MCF 10A (cell line): Measurements from ENCODE around the gene CBX4. TPM values are rescaled to one million over a fixed set of nuclear protein-coding genes. Genes with fewer than 3 reads are reported as not detected.

Experiments
- BruUV-seq: library from RNA; stranded (reverse); fragments of 400-500 nt; replicated peaks from 2 replicates; lab custom pipeline; 2021; lab: Mats Ljungman, UMichigan
- CTCF ChIA-PET: fragments of 300-600 bp; sonication (Branson Sonifier 250); formaldehyde crosslinking; extraction: SDS; loops from one replicate; lab custom pipeline; 2021; ENCODE audit warnings: antibody characterized with exemption, inconsistent platforms; lab: Yijun Ruan, JAX
- POLR2A ChIA-PET: fragments of 300-600, 350-650 bp; sonication (Branson Sonifier 250); formaldehyde crosslinking; extraction: SDS; loops from one replicate; lab custom pipeline; 2020; ENCODE audit warnings: antibody characterized with exemption, inconsistent platforms; lab: Yijun Ruan, JAX
- DNase-seq: peaks from one replicate; pipeline ENCODE4 v3.0.0-alpha.2; 2018; ENCODE audit not compliant: unreplicated experiment
- H3K27ac Mint-ChIP-seq: one replicate; pipeline ENCODE4 v1.8.0; 2022; ENCODE audit warnings: mild to moderate bottlenecking, low read depth, mixed read lengths; ENCODE audit not compliant: unreplicated experiment
- H3K27me3 Mint-ChIP-seq: one replicate; pipeline ENCODE4 v1.8.0; 2022; ENCODE audit warnings: mixed read lengths; ENCODE audit not compliant: insufficient read depth, unreplicated experiment
- H3K36me3 Mint-ChIP-seq: one replicate; pipeline ENCODE4 v1.8.0; 2022; ENCODE audit warnings: mild to moderate bottlenecking, moderate library complexity, mixed read lengths; ENCODE audit not compliant: insufficient read depth, unreplicated experiment
- H3K4me1 Mint-ChIP-seq: one replicate; pipeline ENCODE4 v1.8.0; 2022; ENCODE audit warnings: mixed read lengths; ENCODE audit not compliant: insufficient read depth, unreplicated experiment
- H3K4me3 Mint-ChIP-seq: one replicate; pipeline ENCODE4 v1.8.0; 2022; ENCODE audit warnings: mild to moderate bottlenecking, moderate library complexity, mixed read lengths; ENCODE audit not compliant: unreplicated experiment
- H3K9me3 Mint-ChIP-seq: one replicate; pipeline ENCODE4 v1.8.0; 2022; ENCODE audit warnings: mixed read lengths; ENCODE audit not compliant: unreplicated experiment
- CTCF ChIP-seq: fragments of 200-600 bp; IDR thresholded peaks from one replicate; pipeline ENCODE4 v1.8.0; 2022; ENCODE audit warnings: antibody characterized with exemption, mild to moderate bottlenecking; ENCODE audit not compliant: unreplicated experiment
- intact Hi-C: fragments of 100-400 bp; cut with micrococcal nuclease; formaldehyde crosslinking; loops from 2 replicates; pipeline ENCODE4 v1.14.1; 2022
- total RNA-seq: library from RNA; stranded (reverse); gene quantifications from 2 replicates; pipeline ENCODE4 v1.2.3, GENCODE V29; 2022

CBX4 gene
- total RNA-seq, 1 experiment from 2014 or later: 89.7 TPM

DNA sequence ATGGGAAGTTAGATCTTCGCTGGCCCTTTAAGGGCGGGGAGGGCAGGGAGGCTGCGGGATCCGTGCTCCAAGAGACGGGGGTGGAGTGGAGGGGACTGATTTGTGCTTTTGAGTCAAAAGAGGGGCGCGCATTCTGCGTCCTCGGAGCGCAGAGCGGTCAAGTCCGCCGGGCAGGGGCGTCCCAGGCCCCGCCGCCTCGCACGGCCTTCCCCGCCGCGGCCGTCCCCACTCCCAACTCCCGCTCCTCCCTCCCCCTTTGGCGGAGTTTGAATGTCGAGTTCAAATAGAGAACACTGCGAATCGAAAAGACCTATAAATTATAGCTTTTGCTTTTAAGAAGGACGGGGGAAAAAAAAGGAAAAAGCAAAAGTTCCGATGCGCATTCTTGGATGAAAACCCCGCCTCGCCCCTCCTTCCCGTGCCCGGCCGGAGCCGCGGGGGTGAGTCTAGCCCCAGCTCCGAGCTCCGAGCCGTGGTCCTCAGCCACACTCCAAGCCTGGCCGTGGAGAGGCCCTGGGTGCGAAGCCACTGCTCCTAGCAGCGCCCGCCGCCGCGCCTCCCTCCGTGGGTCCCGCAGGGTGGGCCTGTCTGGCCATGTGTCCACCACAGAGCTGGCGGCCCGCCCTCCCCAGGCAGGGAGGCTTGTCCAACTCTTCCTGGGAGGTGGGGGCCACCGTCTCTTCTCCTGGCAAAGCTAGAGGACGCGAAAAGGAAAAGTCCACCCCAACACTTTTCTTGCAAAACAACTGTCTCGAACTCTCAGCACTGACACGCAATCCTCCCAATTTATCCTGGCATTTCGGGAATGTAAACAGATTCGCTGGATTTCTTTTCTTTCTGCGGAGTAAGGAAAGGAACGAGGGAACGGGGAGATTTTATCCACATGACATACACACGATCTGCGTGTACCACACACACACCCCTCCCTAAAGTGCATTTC lies 46.0 kb downstream of the CBX4 start:
- no peaks in the 10 kb centered on the region for H3K27me3 Mint-ChIP-seq
- H3K4me1 Mint-ChIP-seq: no peaks in the 10 kb centered on the region
- intact Hi-C loops: no loop called here
- H3K9me3 Mint-ChIP-seq: no peaks in the 10 kb centered on the region
- CTCF ChIA-PET: interaction anchor here (0.5 to 0.9 kb wide), 2 partner anchors 10 to 316 kb away, joined by 3 read pairs; no protein-coding TSS in a partner anchor
- POLR2A ChIA-PET: interaction anchor here (1.0 kb wide), 1 partner anchor 18 kb away, joined by 3 read pairs; no protein-coding TSS in a partner anchor
- H3K36me3 Mint-ChIP-seq: peaks cover 22% of the 10 kb centered on the region
- H3K27ac Mint-ChIP-seq: no peak overlapping the region
- no TSS peak for BruUV-seq
- H3K4me3 Mint-ChIP-seq: no peak overlapping the region
- no peak for DNase-seq
- no peak for TF ChIP-seq CTCF

DNA sequence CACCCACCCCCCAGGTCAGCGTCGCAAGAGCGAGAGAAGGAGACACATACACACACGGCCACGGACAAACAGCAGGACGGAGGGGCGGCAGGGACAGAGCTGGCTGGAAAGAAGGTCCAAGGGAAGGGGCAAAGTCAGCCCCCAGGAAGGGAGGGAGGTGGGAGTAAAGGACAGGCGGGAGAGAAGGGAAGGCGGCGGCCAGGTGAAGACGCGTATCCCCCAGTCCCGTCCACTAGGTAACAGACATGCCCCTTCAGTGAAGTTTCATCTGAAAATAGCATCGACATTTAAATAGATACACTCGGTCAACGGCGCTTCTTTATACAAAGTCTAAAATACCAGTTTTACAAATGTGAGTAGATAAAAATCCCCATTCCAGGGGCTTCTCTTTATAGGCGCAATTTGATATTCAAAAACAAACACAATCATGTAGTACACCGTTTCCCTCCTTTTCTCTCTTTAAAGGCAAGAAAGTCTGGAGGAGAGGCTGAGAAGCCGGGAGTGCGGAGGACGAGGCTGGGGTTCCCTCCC lies 46.8 kb downstream of the CBX4 start:
- POLR2A ChIA-PET: no interaction called here
- Mint-ChIP-seq H3K27me3 (no peaks in the 10 kb centered on the region), H3K36me3 (peaks cover 22% of the 10 kb centered on the region), H3K4me3 (no peak overlapping the region), H3K27ac (no peak overlapping the region), H3K9me3 (no peaks in the 10 kb centered on the region), H3K4me1 (no peaks in the 10 kb centered on the region)
- DNase-seq: no peak
- intact Hi-C loops: no loop called here
- CTCF ChIA-PET: interaction anchor here (0.6 kb wide), 1 partner anchor 52 kb away, joined by 3 read pairs; no protein-coding TSS in a partner anchor
- no TSS peak for BruUV-seq
- TF ChIP-seq CTCF: no peak

DNA sequence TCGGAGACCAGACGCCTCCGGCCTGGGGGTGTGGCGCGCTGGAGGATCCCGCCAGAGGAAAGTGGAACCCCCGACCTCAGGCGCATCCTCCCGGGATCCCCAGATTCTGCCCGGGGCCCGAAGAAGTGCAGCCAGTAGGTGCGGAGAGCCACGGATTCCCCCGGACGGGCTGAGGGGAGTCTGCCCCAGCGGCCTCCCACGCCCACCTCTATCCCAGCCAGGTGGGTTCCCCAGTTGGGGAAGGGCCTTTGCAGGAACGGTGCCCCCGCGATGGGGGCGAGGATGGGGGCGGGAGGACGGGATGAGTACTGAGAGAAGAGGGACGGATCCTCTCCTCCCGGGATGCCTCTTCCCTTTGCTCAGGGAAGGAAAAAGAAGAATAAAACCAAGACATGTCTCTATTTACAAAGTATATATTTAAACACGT lies 47.5 kb downstream of the CBX4 start:
- DNase-seq: no peak
- no peaks in the 10 kb centered on the region for H3K27me3 Mint-ChIP-seq
- intact Hi-C loops: no loop called here
- H3K9me3 Mint-ChIP-seq: no peaks in the 10 kb centered on the region
- no TSS peak for BruUV-seq
- ChIA-PET CTCF (no interaction called here), POLR2A (interaction anchor here (0.9 kb wide), 1 partner anchor 131 kb away, joined by 3 read pairs; no protein-coding TSS in a partner anchor)
- no peak overlapping the region for H3K27ac Mint-ChIP-seq
- no peak overlapping the region for H3K4me3 Mint-ChIP-seq
- TF ChIP-seq CTCF: no peak
- peaks cover 22% of the 10 kb centered on the region for H3K36me3 Mint-ChIP-seq
- H3K4me1 Mint-ChIP-seq: no peaks in the 10 kb centered on the region
